SJSA1 (cell line): ENCODE results near the gene FOXL3. TPM values are rescaled to one million over a fixed set of nuclear protein-coding genes. Genes with fewer than 3 reads are reported as not detected.

Source experiments
- DNase-seq, 2 experiments: peaks; one replicate each; pipeline ENCODE4 v3.0.0-alpha.2; 2015 to 2020; ENCODE audit warnings: low spot score in 2 of 2, low read depth in 1 of 2
- H3K27ac ChIP-seq: fragments of 250-450 bp; sonication (Bioruptor Pico); 2 replicates; pipeline ENCODE4 v1.5.1; 2020; ENCODE audit warnings: mild to moderate bottlenecking, moderate library complexity
- H3K27me3 ChIP-seq: fragments of 250-450 bp; sonication (Bioruptor Pico); replicated peaks from 2 replicates; pipeline ENCODE4 v1.5.1; 2020; ENCODE audit warnings: mild to moderate bottlenecking, moderate library complexity
- H3K36me3 ChIP-seq: fragments of 250-450 bp; sonication (Bioruptor Pico); 2 replicates; pipeline ENCODE4 v1.5.1; 2020; ENCODE audit warnings: mild to moderate bottlenecking
- H3K4me1 ChIP-seq: fragments of 250-450 bp; sonication (Bioruptor Pico); replicated peaks from 2 replicates; pipeline ENCODE4 v1.6.1; 2021; ENCODE audit warnings: mild to moderate bottlenecking
- H3K4me3 ChIP-seq: fragments of 250-450 bp; sonication (Bioruptor Pico); 2 replicates; pipeline ENCODE4 v1.5.1; 2020; ENCODE audit warnings: mild to moderate bottlenecking
- H3K9me3 ChIP-seq: fragments of 250-450 bp; sonication (Bioruptor Pico); replicated peaks from 2 replicates; pipeline ENCODE4 v1.5.1; 2020; ENCODE audit warnings: mild to moderate bottlenecking
- total RNA-seq: library from RNA; depleted of rRNA; stranded (reverse); fragments of >200 nt; shearing (Covaris generic); gene quantifications from 2 replicates; pipeline ENCODE4 v1.2.3, GENCODE V29; 2014

FOXL3 gene
- total RNA-seq, 1 experiment from 2014 or later, result not detected

DNA sequence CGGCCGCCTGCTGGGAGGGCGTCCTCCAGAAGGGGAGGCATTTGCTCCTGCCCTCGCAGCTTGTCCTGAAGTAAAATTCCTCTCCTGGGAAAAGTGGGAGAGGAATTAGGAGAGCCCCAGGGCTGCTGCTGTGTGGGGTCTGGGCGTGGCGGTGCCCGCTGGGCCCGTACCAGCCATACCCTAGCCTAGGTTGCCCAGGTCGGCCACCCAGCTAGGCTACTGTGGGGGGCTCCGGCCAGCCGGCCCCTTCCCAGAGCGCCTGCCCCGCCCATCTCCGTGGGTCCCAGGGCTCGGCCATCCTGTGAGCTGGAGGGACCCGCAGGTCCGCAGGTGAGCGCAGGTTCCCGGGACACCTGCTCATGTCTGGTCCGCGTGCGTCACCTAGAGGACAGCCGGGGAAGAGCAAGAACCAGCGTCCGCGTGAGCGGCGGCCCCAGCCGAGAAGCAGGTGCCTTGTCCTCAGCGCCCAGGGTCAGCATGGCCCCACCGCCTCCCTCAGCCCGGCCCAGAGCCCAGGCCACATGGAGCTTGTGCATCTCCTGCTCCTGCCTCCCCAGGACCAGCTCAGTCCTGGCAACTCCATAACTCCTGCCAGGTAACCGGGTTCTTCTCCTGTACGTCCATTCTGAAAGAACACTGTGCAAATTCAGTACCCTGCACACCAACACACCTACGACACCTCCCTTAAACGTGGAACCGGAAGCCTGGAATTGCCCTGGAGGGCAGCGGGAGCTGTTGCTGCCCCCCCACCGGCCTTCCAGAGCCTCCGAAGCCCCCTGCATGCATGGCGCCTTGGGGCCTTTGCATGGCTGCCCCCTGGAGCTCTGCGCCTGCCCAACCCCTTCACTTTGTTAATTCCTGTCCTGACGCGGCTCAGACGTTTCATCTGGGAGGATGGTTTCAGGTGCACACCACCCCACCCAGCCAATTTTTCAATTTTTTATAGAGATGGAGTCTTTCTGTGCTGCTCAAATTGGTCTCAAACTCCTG lies 22.8 kb upstream of the FOXL3 start:
- Histone ChIP-seq H3K27me3 (no peaks in the 10 kb centered on the region), H3K4me3 (no peak overlapping the region), H3K27ac (no peak overlapping the region), H3K9me3 (peaks cover 5% of the 10 kb centered on the region), H3K4me1 (no peaks in the 10 kb centered on the region), H3K36me3 (no peaks in the 10 kb centered on the region)
- DNase-seq, result no peak

DNA sequence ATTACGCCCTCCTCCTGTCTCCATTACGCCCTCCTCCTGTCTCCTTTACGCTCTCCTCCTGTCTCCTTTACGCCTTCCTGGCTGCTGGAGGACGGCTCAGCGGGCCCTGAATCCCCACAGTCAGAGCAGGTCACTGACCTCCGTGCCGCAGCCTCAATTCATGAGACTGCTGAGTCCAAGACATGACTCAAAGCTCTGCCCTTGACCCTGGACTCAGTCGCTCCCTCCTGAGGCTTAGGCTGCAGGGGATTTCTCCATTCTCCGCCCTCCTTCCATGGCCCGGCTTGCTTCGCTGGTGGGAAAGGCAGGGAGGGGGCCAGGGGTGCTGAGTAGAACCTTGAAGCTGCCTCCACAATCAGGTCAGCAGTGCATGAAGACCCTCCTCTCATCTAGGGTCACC lies 21.0 kb upstream of the FOXL3 start:
- Histone ChIP-seq H3K27me3 (no peaks in the 10 kb centered on the region), H3K4me1 (no peaks in the 10 kb centered on the region), H3K27ac (no peak overlapping the region), H3K4me3 (no peak overlapping the region), H3K36me3 (no peaks in the 10 kb centered on the region), H3K9me3 (no peaks in the 10 kb centered on the region; the same call in 1 of the 2 replicates)
- DNase-seq, result no peak

GRCh38 chr7:269721-270120 lies 20.2 kb upstream of the FOXL3 start:
- no peaks in the 10 kb centered on the region; the same call in 1 of the 2 replicates for H3K9me3 ChIP-seq
- no peak for DNase-seq
- H3K4me3 ChIP-seq, result no peak overlapping the region
- H3K27me3 ChIP-seq, result no peaks in the 10 kb centered on the region
- H3K4me1 ChIP-seq, result no peaks in the 10 kb centered on the region
- H3K27ac ChIP-seq, result no peak overlapping the region
- H3K36me3 ChIP-seq, result no peaks in the 10 kb centered on the region

GRCh38 chr7:270351-270983 lies 19.5 kb upstream of the FOXL3 start:
- Histone ChIP-seq H3K27ac (no peak overlapping the region), H3K9me3 (no peaks in the 10 kb centered on the region; the same call in 1 of the 2 replicates), H3K4me1 (no peaks in the 10 kb centered on the region), H3K4me3 (no peak overlapping the region), H3K36me3 (no peaks in the 10 kb centered on the region), H3K27me3 (no peaks in the 10 kb centered on the region)
- DNase-seq, result no peak

DNA sequence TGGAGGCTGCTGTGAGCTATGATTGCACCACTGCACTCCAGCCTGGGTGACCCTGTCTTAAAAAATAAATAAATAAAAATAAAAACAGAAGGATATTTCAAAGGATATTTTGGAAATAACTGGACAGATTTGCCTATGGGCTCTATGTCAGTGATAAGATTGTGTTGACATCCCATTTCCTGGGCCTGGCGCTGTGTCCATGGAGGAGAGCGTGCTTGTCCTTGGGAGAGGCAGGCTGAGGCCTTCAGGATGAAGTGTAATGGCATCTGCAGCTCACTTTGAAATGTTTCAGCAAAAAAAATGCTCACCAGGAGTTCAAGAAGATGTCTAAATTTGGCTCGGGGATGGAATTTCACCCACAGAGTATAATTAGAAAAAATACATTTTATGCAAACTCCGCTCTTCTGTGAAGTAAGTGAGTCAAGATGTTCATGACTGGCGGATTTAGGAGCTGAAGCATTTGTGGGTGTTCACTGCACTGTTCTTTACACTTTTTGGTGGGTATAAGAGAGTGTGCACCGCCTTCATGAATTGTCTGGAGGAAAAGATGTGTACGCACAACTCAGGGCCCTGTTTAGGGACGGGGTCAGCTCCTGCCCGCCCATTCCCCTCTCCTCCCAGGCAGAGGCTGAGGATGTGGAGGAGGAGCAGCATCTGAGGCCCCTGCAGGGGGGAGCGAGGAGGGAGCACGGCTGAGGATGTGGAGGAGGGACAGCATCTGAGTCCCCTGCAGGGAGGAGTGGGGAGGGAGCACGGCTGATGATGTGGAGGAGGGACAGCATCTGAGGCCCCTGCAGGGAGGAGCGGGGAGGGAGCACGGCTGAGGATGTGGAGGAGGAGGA lies 18.5 kb upstream of the FOXL3 start:
- H3K27me3 ChIP-seq, result no peaks in the 10 kb centered on the region
- H3K9me3 ChIP-seq, result no peaks in the 10 kb centered on the region; the same call in 1 of the 2 replicates
- DNase-seq, result no peak
- no peak overlapping the region for H3K4me3 ChIP-seq
- H3K36me3 ChIP-seq, result no peaks in the 10 kb centered on the region
- H3K4me1 ChIP-seq, result no peaks in the 10 kb centered on the region
- no peak overlapping the region for H3K27ac ChIP-seq

DNA sequence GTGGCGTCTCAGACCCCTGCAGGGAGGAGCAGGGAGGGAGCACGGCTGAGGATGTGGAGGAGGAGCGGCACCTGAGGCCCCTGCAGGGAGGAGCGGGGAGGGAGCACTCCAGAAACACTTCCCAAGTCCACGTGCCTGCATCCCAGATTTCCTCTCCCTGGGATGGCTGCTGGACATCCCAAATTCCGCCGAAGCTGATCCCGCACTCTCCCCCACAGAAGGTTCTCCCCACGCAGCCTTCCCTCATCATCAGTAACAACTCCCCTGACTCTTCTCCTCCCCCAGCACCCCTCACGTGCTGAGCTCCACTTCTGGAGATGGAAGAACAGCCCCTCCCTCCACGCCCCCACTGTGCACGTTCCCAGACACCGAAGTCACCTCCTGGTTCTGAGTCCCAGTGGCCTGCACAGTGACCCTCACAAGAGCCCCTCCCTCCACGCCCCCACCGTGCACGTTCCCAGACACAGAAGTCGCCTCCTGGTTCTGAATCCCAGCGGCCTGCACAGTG lies 17.8 kb upstream of the FOXL3 start:
- H3K36me3 ChIP-seq, result no peaks in the 10 kb centered on the region

DNA sequence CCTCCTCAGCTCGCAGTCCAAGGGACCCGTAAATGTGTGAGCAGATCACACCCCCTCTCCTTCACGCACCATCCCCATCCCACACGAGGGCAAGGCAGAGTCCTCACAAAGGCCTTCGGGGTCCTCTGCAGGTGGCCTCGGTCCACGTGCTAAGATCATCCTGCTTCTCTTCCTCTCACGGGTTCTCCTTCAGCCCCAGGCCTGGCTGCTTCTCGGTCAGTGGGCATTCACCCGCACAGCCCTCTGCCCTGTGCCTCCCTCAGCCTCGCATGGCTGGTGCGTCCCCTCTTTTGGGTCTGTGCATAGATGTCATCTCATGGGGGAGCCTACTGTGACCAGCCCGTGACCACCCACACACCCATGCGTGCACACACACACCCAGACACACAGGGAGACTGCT lies 17.3 kb upstream of the FOXL3 start:
- no peaks in the 10 kb centered on the region for H3K36me3 ChIP-seq
- H3K4me1 ChIP-seq, result no peaks in the 10 kb centered on the region
- H3K4me3 ChIP-seq, result no peak overlapping the region
- no peak overlapping the region for H3K27ac ChIP-seq
- H3K27me3 ChIP-seq, result no peaks in the 10 kb centered on the region
- H3K9me3 ChIP-seq, result peaks cover 4% of the 10 kb centered on the region; the same call in 1 of the 2 replicates
- DNase-seq, result no peak

More for the DNA sequence above, 17.8 kb upstream of the FOXL3 start:
- Histone ChIP-seq H3K27ac (no peak overlapping the region), H3K9me3 (peaks cover under 1% of the 10 kb centered on the region; the same call in 1 of the 2 replicates), H3K4me1 (no peaks in the 10 kb centered on the region), H3K27me3 (no peaks in the 10 kb centered on the region), H3K4me3 (no peak overlapping the region)
- no peak for DNase-seq

- Histone ChIP-seq H3K27ac (no peak overlapping the region), H3K4me3 (no peak overlapping the region), H3K36me3 (no peaks in the 10 kb centered on the region), H3K9me3 (peaks cover 4% of the 10 kb centered on the region; the same call in 1 of the 2 replicates), H3K27me3 (no peaks in the 10 kb centered on the region), H3K4me1 (no peaks in the 10 kb centered on the region)
- DNase-seq, result no peak
Measured at GRCh38 chr7:273327-273726, 16.6 kb upstream of the FOXL3 start.

DNA sequence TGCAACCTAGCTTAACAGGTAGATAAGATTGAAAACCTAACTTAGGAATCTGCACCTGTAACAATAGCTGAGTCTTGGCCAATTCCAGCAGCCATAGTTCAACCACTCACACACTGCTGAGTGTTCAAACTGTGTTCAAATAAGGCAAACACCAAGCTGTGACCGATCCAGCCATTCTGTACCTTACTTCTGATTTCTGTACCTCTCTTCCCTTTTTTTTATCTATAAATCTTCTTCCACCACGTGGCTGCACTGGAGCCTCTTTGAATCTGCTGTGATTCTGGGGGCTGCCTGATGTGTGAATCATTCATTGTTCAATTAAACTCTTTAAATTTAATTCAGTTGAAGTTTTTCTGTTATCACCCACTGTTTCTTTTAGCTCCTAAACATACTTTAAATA lies 15.7 kb upstream of the FOXL3 start:
- Histone ChIP-seq H3K4me3 (no peak overlapping the region), H3K27me3 (no peaks in the 10 kb centered on the region), H3K4me1 (no peaks in the 10 kb centered on the region), H3K36me3 (no peaks in the 10 kb centered on the region), H3K9me3 (peaks cover 4% of the 10 kb centered on the region; the same call in 1 of the 2 replicates), H3K27ac (no peak overlapping the region)
- DNase-seq, result no peak

DNA sequence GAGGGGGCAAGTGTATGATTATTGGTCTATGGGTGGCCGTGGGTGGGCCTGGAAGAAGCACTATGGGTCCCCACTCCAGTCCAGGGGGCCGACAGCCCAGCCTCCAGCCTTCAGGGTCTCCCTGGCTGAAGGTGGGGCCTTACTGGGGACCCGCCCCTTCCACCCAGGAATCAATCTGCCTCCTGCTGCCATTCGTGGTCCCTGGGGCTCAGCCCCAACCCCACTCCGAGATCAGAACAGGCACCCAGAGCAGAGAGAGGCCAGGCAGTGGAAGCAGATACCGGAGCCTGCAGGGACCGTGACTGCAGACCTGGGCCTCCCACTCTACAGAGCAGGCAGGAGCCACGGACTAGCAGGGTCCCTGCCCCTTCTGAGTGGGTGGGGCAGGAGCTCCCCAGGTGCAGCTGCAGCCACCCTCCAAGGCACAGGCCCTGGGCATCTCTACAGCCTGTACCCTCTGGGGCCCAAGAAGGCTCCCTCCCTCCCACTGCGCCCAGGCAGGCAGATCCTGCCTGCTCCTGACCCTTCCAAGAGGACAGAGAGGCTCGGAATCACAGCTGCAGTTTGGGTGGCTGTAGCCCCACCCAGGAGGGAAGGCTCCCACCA lies 13.6 kb upstream of the FOXL3 start:
- no peaks in the 10 kb centered on the region for H3K4me1 ChIP-seq
- H3K27me3 ChIP-seq, result no peaks in the 10 kb centered on the region; the same call in 1 of the 2 replicates
- no peak overlapping the region for H3K4me3 ChIP-seq
- H3K27ac ChIP-seq, result no peak overlapping the region
- H3K36me3 ChIP-seq, result no peaks in the 10 kb centered on the region
- H3K9me3 ChIP-seq, result peaks cover 4% of the 10 kb centered on the region; the same call in 1 of the 2 replicates
- DNase-seq, result no peak

GRCh38 chr7:277228-277627 lies 12.7 kb upstream of the FOXL3 start:
- no peak for DNase-seq
- Histone ChIP-seq H3K4me3 (no peak overlapping the region), H3K27me3 (no peaks in the 10 kb centered on the region; the same call in 1 of the 2 replicates), H3K9me3 (peaks cover 4% of the 10 kb centered on the region; the same call in 1 of the 2 replicates), H3K27ac (no peak overlapping the region), H3K4me1 (no peaks in the 10 kb centered on the region), H3K36me3 (no peaks in the 10 kb centered on the region)

- peaks cover 4% of the 10 kb centered on the region; the same call in 1 of the 2 replicates for H3K9me3 ChIP-seq
- no peak overlapping the region for H3K27ac ChIP-seq
- no peaks in the 10 kb centered on the region for H3K36me3 ChIP-seq
- H3K4me1 ChIP-seq, result no peaks in the 10 kb centered on the region
- DNase-seq, result no peak
- H3K4me3 ChIP-seq, result no peak overlapping the region
- H3K27me3 ChIP-seq, result no peaks in the 10 kb centered on the region; the same call in 1 of the 2 replicates
Measured at GRCh38 chr7:278081-278480, 11.9 kb upstream of the FOXL3 start.

- no peaks in the 10 kb centered on the region for H3K4me1 ChIP-seq
- H3K4me3 ChIP-seq, result no peak overlapping the region
- H3K27me3 ChIP-seq, result no peaks in the 10 kb centered on the region; the same call in none of the 2 replicates
- DNase-seq, result no peak
- no peaks in the 10 kb centered on the region for H3K36me3 ChIP-seq
- H3K27ac ChIP-seq, result no peak overlapping the region
- H3K9me3 ChIP-seq, result peaks cover 4% of the 10 kb centered on the region; the same call in 1 of the 2 replicates
Measured at GRCh38 chr7:279821-280220, 10.1 kb upstream of the FOXL3 start.
